AG04449 (cell line): Measurements from ENCODE around the gene SYCE3.

Source experiments
- CTCF ChIA-PET: fragments of 350-600 bp; formaldehyde crosslinking; extraction: SDS; loops from one replicate; lab custom pipeline; 2021; ENCODE audit warnings: antibody characterized with exemption; lab: Yijun Ruan, JAX
- POLR2A ChIA-PET: fragments of 400-600, 350-600 bp; formaldehyde crosslinking; extraction: SDS; loops from one replicate; lab custom pipeline; 2020; ENCODE audit warnings: antibody characterized with exemption, inconsistent platforms; lab: Yijun Ruan, JAX
- DNase-seq: peaks from one replicate; pipeline ENCODE4 v3.0.0-alpha.2; 2010; ENCODE audit warnings: low read depth, low spot score
- H3K4me3 ChIP-seq: 2 replicates; pipeline ENCODE4 v1.5.1; 2011; ENCODE audit warnings: low read depth, mild to moderate bottlenecking, control low read depth, low read length
- CTCF ChIP-seq: IDR thresholded peaks from one replicate; pipeline ENCODE4 v1.5.1; 2011; ENCODE audit warnings: mild to moderate bottlenecking, moderate library complexity, low read length, control low read depth, inconsistent platforms; ENCODE audit not compliant: insufficient read depth; ENCODE audit errors: missing control alignments

The SYCE3 gene

GRCh38 chr22:50507991-50508884 lies 54.5 kb downstream of the SYCE3 start, which contains the start of gene NCAPH2:
TSS of gene NCAPH2 (plus strand) at chr22:50508224. CDS start at chr22:50508338, 114 bp downstream.
- TF ChIP-seq CTCF, result no peak
- POLR2A ChIA-PET, result interaction anchor here (0.7 to 1.9 kb wide), 5 partner anchors 10 to 64 kb away, joined by 3 to 25 read pairs (median 4); partner anchors contain the start of gene SCO2
- peak within 1 kb of the TSS; percentile 96 for H3K4me3 ChIP-seq
- CTCF ChIA-PET, result interaction anchor here (0.7 to 2.3 kb wide), 12 partner anchors 8 to 188 kb away, joined by 3 to 14 read pairs (median 4); partner anchors contain the start of genes SCO2 and SYCE3
- peak; percentile 58 for DNase-seq

GRCh38 chr22:50507421-50507990 lies 55.2 kb downstream of the SYCE3 start, which contains the start of gene LMF2:
TSS of gene LMF2 (minus strand) at chr22:50507702. CDS start at chr22:50507675, 27 bp downstream.
- no peak for TF ChIP-seq CTCF
- CTCF ChIA-PET, result interaction anchor here (0.7 to 1.0 kb wide), 5 partner anchors 10 to 113 kb away, joined by 4 to 7 read pairs (median 4); partner anchors contain the start of gene SCO2
- peak within 1 kb of the TSS; percentile 96 for H3K4me3 ChIP-seq

GRCh38 chr22:50506611-50507420 lies 55.9 kb downstream of the SYCE3 start:
- ChIA-PET CTCF (interaction anchor here (1.0 to 1.2 kb wide), 2 partner anchors 9 to 19 kb away, joined by 3 to 5 read pairs; partner anchors contain the start of gene SCO2), POLR2A (interaction anchor here (0.7 kb wide), 1 partner anchor 10 kb away, joined by 3 read pairs; no protein-coding TSS in a partner anchor)
- no peak for DNase-seq
- peak overlapping the region; percentile 96 for H3K4me3 ChIP-seq
- TF ChIP-seq CTCF, result no peak

More at GRCh38 chr22:50507421-50507990, 55.2 kb downstream of the SYCE3 start, which contains the start of gene LMF2:
- POLR2A ChIA-PET, result interaction anchor here (0.7 to 1.9 kb wide), 5 partner anchors 10 to 63 kb away, joined by 3 to 25 read pairs (median 4); partner anchors contain the start of gene SCO2
- no peak for DNase-seq

- no peak for DNase-seq
- POLR2A ChIA-PET, result interaction anchor here (0.7 kb wide), 2 partner anchors 9 to 265 kb away, joined by 3 read pairs; no protein-coding TSS in a partner anchor
- no peak for TF ChIP-seq CTCF
- peak overlapping the region; percentile 96 for H3K4me3 ChIP-seq
- CTCF ChIA-PET, result interaction anchor here (1.0 to 1.3 kb wide), 3 partner anchors 8 to 22 kb away, joined by 3 to 5 read pairs (median 3); partner anchors contain the start of gene SCO2
Measured at GRCh38 chr22:50505776-50506610, 56.7 kb downstream of the SYCE3 start.

GRCh38 chr22:50505276-50505775 lies 57.4 kb downstream of the SYCE3 start:
- no peak overlapping the region for H3K4me3 ChIP-seq
- TF ChIP-seq CTCF, result no peak
- CTCF ChIA-PET, result interaction anchor here (1.3 kb wide), 1 partner anchor 22 kb away, joined by 3 read pairs; no protein-coding TSS in a partner anchor
- no peak for DNase-seq
- POLR2A ChIA-PET, result interaction anchor here (0.7 kb wide), 1 partner anchor 264 kb away, joined by 3 read pairs; no protein-coding TSS in a partner anchor
